ENCODE data around the gene SESTD1.
"Not testable (repeated sequence)": the region's sequence is repeated elsewhere in the genome, so short reads cannot be mapped to it uniquely, and the experiment has no call there.

SESTD1 gene

DNA sequence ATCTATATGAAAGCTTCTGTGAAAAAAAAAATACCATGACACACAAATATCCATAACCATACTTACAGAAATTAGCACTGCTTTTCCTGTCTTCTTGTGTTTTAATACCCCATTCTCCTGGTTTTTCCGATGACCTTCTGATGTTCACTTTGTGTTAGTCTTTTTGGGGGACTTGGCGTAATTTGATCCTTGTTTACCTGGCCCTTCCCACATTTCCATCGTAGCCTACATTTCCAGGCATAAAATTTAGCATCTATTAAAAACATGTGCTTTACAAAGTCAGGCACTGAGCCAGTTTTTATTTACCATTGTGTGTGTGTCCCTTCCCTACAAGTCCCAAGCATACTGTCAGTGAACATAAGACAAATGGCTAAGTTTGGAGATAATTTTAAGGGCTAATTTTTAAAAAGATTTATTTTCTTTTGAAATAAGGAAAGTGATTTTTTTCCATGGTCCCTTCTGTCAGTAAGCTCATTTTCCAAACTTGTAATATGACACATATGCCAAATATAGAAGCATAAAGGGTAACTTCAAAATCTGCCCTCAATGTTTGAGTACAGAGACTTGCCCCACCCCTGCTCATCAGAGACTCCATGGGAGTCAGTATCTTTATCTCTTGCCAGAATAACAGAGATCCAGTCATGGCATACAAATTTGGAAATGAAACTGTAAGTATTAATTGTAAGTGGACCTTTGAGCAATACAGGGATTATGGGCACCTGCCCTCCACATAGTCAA, 27.3 kb downstream of the SESTD1 start:
- DNase-seq = no peak

DNA sequence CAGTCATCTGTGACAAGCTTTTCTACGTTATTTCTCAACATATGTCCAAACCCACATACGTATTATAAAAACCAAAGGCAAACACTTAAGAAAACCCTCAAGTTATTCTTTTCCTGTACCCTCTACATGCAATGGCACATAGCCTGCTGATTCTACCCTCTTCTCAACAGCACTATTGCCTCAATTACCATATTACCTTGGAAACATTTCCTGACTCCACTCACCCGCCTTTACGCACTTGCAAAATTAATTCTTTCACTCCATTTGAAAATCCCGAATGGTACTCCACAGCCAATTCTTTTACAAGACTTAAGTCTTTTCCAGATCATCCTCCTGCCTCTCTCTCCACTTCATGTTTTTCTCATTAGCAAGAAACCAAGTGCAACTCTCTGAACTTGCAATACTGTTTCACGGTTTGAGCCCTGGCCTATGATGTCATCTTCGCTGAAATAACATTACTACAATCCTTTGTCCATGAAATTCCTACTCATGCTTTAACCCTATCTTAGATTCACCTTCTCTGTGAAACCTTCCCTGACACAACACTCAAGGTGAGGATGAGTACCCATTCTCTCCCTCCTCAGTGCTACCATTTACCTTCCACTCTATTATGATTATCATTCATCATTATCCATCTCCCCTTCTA, 29.0 kb downstream of the SESTD1 start:
- DNase-seq = no peak

DNA sequence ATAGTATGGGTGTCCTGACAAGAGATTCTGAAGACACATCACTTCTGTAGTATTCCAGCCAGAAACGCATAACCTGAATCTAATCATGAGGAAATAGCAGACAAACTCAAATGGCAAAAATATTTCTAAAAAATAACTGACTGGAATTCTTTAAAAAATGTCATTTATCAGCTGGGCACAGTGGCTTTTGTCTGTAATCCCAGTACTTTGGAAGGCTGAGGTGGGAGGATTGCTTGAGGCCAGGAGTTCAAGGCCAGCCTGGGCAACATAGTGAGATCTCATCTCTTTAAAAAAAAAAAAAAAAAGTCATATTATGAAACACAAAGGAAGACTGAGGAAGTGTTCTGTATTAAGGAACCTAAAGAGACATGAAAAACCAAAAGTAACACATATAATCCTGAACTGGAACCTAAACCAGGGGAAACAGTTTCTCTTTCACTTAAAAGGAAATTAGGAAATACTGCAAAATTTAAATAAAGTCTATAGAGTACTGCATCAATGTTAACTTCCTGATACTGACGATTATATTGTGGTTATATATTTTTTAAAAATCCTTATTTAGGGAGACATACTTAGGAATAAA, 29.9 kb downstream of the SESTD1 start:
- no peak for DNase-seq

DNA sequence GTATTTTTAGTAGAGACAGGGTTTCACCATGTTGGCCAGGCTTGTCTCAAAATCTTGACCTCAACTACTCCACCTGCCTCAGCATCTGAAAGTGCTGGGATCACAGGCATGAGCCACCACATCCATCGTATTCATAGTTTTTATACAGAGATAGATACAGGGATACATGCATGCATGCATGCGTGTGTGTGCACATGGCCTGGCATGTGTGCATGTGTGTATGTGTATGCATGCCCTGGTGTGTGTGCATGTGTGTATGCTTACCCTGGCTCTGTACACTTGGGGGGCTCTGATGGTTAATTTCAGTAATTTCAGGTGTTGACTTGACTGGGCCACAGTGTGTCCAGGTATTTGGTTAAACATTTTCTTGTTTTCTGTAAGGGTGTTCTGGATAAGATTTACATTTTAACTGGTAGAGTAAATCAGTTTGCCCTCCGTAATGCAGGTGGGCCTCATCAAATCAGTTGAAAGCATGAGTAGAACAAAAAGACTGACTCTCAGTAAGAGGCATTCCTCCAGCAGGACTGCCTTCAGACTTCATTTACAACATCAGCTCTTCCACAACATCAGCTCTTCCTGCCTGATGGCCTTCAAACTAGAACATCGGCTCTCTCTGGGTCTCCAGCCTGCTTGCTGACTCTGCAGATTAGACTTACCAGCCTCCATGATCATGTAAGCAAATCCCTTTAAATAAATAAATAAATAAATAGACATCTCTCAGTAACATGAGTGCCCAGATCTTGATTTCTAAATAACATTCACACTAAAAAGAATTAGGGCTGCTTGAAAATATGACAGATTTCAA, 30.8 kb downstream of the SESTD1 start:
- DNase-seq = no peak

DNA sequence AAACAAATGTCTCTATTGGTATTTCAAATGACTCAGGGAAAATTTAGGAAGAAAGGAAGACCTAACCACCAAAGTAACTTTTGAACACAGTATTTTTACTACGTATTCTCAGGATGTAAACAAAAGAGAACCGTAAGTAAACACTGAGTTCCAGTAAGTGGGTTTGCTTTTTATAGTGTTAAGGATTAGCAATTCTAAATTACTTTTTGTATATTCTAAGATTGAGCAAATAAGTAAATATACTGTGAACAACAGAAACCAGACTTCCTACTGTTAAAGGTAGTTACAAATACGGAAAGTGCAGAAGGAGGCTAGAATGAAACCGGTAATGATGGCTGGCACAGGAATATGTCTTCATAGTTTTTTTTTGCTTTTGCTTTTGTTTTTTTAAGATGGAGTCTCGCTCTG, 31.5 kb downstream of the SESTD1 start:
- no peak for DNase-seq

GRCh38 chr2:179226961-179227259, 37.7 kb downstream of the SESTD1 start:
- no peak for DNase-seq

DNA sequence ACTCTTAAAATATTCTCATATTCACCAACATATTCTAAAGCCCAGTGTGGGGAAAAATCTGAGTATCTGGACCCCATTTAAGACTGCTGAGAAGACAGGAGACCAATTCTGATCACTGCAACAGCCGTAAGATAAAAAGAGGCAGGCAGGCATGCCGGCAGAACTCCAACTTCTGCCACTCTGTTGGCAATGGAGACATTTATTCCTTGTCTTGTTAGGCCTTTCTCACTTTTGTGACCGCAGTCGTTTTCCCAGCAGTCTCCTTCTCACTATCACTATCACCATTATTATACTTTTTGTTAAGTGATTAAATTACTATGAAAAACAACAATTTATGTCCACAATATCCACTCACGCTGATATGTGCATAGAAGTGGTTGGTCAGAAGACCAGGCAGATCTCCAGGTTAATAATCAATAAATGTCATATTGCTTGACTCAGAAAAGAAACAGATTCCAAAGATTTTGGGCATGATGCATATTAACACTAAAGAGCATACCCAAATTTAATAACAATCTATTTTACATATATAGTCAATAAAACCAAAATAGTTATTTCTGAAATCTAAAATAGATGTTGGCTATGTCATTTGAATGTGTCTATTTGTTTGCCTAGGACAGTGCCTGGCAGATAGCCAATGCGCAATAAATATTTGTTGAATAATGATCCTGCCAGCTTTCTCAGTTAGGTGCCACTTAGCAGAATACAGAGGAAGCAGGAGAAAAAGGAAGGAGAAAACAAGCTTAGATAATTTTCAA, 38.2 kb downstream of the SESTD1 start:
- no peak for DNase-seq

GRCh38 chr2:179224361-179224760, 40.3 kb downstream of the SESTD1 start:
- no peak for DNase-seq

GRCh38 chr2:179222076-179222475, 42.6 kb downstream of the SESTD1 start:
- no peak for DNase-seq

DNA sequence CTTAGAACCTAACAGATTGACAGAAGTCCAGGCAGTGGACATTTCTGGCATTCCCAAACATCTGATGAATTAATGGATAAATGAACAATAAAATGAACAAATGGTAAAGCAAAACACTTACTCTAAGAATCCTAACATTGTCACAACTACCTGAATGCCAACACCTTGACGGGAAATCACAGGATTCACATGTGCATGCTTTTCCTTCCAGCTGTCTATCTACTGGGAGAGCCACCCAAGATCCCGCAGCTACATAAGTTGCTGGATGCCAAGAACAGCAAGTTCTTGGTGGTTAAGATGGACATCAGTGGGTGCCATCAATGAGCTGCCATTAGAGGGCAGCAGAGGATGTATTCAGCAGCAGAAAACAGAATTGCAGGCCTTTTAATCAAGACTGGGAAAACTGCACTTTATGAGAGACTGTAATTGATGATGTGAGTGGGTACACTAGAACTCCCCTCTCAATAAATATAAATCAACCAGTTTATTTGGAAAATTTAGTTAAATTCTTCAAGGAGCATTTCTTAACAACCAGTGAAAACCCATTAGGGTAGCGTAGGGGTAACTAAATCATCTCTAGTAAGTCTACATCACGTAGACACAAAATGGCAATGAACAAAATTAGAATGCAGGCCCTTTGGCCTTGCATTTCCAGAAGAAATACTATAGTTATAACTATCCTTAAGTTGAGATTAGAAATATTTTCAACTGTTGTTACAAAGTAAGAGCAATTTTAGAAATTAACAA, 45.6 kb downstream of the SESTD1 start:
- DNase-seq = peak; percentile 21 to 74

DNA sequence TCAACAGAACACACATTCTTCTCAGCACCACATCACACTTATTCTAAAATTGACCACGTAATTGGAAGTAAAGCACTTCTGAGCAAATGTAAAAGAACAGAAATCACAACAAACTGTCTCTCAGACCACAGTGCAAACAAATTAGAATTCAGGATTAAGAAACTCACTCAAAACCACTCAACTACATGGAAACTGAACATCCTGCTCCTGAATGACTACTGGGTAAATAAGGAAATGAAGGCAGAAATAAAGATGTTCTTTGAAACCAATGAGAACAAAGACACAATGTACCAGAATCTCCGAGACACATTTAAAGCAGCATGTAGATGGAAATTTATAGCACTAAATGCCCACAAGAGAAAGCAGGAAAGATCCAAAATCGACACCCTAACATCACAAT, 50.0 kb downstream of the SESTD1 start:
- DNase-seq = not testable (repeated sequence)

- no peak for DNase-seq
Observed at GRCh38 chr2:179211355-179211754, 53.3 kb downstream of the SESTD1 start.

GRCh38 chr2:179208277-179208676, 56.4 kb downstream of the SESTD1 start:
- DNase-seq = not testable (repeated sequence)

DNA sequence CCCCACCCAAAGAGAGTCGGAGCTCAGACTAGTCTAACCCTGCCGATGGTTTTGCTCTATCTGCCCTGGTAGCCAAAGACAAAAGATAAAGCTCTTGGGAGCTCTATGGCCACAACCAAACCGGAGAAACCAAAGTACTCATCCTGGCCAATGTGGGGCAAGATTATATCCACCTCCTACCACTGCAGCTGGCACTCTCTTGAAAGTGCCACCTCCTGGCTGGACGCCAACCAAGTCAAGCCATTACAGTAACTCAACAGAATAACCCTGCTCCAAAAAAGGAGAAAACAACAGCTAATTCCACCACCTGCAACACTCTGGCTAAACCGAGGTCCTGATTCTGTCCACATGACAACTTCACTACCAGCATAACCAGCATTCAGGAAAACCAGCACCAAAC, 57.6 kb downstream of the SESTD1 start:
- DNase-seq = no peak

DNA sequence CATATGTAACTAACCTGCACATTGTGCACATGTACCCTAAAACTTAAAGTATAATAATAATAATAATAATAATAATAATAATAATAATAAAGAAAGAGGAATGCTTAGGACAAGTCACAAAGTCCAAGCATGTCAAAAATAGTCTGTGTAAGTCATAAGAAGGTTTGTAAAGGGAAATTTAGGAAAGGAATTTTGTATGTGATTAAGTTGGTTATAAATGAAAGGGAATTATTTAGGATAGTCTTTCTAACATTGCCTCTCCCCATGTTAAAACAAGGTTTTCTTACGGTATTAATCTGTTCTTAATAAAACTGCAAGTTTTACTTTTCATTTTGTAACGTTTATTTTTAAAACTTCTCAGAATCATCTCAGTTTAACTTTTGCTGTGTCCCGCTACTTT, 62.8 kb downstream of the SESTD1 start:
- no peak for DNase-seq

DNA sequence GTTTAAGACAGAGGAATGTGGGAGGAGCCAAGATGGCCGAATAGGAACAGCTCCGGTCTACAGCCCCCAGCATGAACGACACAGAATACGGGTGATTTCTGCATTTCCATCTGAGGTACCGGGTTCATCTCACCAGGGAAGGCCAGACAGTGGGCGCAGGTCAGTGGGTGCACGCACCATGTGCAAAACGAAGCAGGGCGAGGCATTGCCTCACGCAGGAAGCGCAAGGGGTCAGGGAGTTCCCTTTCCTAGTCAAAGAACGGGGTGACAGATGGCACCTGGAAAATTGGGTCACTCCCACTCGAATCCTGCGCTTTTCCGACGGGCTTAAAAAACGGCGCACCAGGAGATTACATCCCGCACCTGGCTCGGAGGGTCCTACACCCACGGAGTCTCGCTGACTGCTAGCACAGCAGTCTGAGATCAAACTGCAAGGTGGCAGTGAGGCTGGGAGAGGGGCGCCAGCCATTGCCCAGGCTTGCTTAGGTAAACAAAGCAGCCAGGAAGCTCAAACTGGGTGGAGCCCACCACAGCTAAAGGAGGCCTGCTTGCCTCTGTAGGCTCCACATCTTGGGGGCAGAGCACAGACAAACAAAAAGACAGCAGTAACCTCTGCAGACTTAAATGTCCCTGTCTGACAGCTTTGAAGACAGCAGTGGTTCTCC, 68.6 kb downstream of the SESTD1 start:
- DNase-seq = not testable (repeated sequence)

DNA sequence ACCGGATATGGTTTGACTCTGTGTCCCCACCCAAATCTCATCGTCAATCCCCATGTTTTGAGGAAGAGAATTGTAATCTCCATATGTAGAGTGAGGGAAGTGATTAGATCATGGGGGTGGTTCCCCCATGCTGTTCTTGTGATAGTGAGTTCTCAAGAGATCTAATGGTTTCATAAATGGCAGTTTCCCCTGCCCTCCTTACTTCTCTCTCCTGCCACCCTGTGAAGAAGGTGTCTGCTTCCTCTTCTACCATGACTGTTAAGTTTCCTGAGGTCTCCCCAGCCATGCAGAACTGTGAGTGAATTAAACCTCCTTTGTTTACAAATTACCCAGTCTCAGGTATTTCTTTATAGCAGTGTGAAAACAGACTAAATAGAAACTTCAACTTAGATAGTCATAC, 69.5 kb downstream of the SESTD1 start:
- no peak for DNase-seq

GRCh38 chr2:179193759-179194394, 70.8 kb downstream of the SESTD1 start:
- DNase-seq = no peak

DNA sequence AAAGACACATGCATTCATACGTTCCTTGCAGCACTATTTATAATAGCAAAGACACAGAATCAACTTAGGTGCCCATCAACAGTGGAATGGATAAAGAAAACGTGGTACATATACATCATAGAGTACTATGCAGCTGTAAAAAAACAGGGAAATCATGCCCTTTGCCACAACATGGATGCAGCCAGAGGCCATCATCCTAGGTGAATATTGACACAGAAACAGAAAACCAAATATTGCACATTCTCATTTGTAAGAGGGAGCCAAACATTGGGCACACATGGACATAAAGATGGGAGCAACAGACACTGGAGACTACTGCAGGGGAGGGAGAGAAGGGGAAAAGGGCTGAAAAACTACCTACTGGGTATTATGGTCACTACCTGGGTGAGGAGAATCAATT, 73.5 kb downstream of the SESTD1 start:
- no peak for DNase-seq

GRCh38 chr2:179186126-179186525, 78.5 kb downstream of the SESTD1 start:
- DNase-seq = no peak

DNA sequence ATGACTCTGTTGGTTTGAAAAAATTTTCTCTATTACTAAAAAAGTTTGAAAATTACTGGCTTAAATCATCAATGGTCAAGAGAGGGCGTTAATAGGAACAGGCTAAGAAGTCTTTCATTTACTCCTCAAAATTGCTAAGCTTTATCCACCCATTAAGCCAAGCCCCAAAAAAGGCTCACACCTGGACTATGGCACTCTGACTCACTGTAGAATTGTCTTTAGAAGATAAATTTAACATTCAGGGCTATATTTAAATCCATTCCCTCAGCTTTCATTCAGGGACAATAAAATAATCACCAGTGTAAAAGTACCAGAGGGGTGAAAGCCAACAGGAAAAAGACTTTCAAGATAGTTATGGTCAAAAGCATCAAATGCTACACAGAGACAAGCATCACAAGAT, 80.0 kb downstream of the SESTD1 start:
- DNase-seq = no peak

Measured in NCI-H524 (cell line).